HL-60 (cell line): ENCODE results near the gene IL1RAPL2.

Source experiments
- GABPA ChIP-seq: IDR thresholded peaks from 2 replicates; pipeline ENCODE4 v1.6.1; 2012; ENCODE audit warnings: low read depth
- POLR2AphosphoS5 ChIP-seq: IDR thresholded peaks from 2 replicates; pipeline ENCODE4 v1.6.1; 2012; ENCODE audit warnings: low read depth
- SPI1 ChIP-seq: IDR thresholded peaks from 2 replicates; pipeline ENCODE4 v1.6.1; 2012; ENCODE audit warnings: low read depth, mild to moderate bottlenecking, borderline replicate concordance
- TF ChIP-seq, protein P1 (sequence below): IDR thresholded peaks from one replicate; pipeline ENCODE4 v1.5.1; 2011; ENCODE audit warnings: low read length, control low read depth, inconsistent platforms; ENCODE audit not compliant: insufficient read depth
- TF ChIP-seq, protein P2 (sequence below): IDR thresholded peaks from 2 replicates; pipeline ENCODE4 v1.6.1; 2012; ENCODE audit warnings: low read depth; ENCODE audit not compliant: insufficient replicate concordance

DNA sequence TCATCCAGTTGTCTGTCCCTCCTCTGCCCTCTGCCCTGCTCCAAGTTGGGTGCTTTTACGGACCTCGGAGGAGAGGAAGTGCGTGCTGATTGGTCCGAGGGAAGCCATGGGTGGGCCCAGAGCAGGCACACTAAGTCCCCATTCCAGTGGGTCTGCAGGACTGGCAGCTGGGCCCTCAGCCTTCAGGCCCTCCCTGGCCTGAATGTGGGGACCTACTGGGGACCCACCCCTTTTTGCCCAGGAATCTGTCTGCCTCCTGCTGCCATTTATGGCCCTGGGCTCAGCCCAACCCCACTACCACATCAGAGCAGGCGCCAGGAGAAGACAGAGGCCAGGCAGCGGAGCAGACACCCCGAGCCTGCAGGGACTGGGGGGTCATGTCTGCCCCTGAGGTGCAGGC lies 484.9 kb downstream of the IL1RAPL2 start:
- TF ChIP-seq, protein P1, sequence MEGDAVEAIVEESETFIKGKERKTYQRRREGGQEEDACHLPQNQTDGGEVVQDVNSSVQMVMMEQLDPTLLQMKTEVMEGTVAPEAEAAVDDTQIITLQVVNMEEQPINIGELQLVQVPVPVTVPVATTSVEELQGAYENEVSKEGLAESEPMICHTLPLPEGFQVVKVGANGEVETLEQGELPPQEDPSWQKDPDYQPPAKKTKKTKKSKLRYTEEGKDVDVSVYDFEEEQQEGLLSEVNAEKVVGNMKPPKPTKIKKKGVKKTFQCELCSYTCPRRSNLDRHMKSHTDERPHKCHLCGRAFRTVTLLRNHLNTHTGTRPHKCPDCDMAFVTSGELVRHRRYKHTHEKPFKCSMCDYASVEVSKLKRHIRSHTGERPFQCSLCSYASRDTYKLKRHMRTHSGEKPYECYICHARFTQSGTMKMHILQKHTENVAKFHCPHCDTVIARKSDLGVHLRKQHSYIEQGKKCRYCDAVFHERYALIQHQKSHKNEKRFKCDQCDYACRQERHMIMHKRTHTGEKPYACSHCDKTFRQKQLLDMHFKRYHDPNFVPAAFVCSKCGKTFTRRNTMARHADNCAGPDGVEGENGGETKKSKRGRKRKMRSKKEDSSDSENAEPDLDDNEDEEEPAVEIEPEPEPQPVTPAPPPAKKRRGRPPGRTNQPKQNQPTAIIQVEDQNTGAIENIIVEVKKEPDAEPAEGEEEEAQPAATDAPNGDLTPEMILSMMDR, result no peak
- TF ChIP-seq, protein P2, sequence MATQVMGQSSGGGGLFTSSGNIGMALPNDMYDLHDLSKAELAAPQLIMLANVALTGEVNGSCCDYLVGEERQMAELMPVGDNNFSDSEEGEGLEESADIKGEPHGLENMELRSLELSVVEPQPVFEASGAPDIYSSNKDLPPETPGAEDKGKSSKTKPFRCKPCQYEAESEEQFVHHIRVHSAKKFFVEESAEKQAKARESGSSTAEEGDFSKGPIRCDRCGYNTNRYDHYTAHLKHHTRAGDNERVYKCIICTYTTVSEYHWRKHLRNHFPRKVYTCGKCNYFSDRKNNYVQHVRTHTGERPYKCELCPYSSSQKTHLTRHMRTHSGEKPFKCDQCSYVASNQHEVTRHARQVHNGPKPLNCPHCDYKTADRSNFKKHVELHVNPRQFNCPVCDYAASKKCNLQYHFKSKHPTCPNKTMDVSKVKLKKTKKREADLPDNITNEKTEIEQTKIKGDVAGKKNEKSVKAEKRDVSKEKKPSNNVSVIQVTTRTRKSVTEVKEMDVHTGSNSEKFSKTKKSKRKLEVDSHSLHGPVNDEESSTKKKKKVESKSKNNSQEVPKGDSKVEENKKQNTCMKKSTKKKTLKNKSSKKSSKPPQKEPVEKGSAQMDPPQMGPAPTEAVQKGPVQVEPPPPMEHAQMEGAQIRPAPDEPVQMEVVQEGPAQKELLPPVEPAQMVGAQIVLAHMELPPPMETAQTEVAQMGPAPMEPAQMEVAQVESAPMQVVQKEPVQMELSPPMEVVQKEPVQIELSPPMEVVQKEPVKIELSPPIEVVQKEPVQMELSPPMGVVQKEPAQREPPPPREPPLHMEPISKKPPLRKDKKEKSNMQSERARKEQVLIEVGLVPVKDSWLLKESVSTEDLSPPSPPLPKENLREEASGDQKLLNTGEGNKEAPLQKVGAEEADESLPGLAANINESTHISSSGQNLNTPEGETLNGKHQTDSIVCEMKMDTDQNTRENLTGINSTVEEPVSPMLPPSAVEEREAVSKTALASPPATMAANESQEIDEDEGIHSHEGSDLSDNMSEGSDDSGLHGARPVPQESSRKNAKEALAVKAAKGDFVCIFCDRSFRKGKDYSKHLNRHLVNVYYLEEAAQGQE, result no peak
- TF ChIP-seq GABPA (no peak), POLR2AphosphoS5 (no peak), SPI1 (no peak)
